OCI-LY7 (cell line): Measurements from ENCODE around the gene CABP4.

Source experiments
- EZH2phosphoT487 ChIP-seq: fragments of 200-600 bp; sonication (generic); IDR thresholded peaks from 2 replicates; pipeline ENCODE4 v1.6.1; 2018; ENCODE audit warnings: low read depth, borderline replicate concordance, mild to moderate bottlenecking, mixed run types, antibody characterized with exemption, low read length, moderate library complexity, mixed read lengths
- TF ChIP-seq, protein P1 (sequence below): fragments of 200-600 bp; sonication (generic); conservative IDR thresholded peaks from 2 replicates; pipeline ENCODE4 v1.5.1; 2014; ENCODE audit warnings: mild to moderate bottlenecking, antibody characterized with exemption, low read length, moderate library complexity, mixed read lengths

DNA sequence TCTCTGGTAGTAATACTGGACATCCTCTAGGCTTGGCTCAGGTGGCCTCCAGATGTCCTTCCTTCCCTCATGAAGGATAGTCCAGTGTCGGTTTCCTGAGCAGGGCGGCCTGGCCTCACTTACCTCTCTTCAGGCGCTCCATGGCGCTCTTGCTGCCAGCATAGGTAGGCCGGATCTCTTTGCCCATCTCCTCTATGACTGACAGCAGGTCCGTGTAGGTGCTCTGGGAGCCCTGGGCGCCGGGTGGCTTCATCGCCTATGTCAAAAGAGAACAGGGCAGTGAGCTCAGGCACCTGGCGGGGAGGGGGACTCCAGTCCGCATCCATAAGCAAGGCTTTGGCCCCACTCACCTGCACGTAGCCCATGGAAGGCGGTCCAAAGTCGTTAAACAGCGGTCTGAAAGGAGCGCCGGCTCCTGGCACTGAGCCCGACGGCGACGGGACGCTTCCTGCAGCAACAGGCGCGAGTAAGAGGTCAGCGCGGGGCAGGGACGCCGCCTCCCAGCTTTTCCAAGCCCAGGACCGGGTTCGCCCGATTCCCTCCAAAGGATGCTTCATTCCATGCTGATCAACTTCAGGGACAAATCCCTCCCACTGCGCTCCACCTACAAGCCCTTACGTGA is 52.2 kb downstream of the CABP4 start:
- TF ChIP-seq, protein P1, sequence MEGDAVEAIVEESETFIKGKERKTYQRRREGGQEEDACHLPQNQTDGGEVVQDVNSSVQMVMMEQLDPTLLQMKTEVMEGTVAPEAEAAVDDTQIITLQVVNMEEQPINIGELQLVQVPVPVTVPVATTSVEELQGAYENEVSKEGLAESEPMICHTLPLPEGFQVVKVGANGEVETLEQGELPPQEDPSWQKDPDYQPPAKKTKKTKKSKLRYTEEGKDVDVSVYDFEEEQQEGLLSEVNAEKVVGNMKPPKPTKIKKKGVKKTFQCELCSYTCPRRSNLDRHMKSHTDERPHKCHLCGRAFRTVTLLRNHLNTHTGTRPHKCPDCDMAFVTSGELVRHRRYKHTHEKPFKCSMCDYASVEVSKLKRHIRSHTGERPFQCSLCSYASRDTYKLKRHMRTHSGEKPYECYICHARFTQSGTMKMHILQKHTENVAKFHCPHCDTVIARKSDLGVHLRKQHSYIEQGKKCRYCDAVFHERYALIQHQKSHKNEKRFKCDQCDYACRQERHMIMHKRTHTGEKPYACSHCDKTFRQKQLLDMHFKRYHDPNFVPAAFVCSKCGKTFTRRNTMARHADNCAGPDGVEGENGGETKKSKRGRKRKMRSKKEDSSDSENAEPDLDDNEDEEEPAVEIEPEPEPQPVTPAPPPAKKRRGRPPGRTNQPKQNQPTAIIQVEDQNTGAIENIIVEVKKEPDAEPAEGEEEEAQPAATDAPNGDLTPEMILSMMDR = no peak
- no peak for TF ChIP-seq EZH2phosphoT487
